ENCODE data around the gene RBM7. TPM values are rescaled to one million over a fixed set of nuclear protein-coding genes. Genes with fewer than 3 reads are reported as not detected.

Gene RBM7
- polyA plus RNA-seq, 1 donor from 2014 or later, result 36.2 TPM

- Histone ChIP-seq H3F3A (ENCODE audit: insufficient read depth, low read length, poor library complexity, severe bottlenecking) (no peaks in the 10 kb centered on the region), H2AFZ (ENCODE audit: low read depth, low read length) (no peak overlapping the region), H3K27ac (ENCODE audit: low read length) (no peak overlapping the region), H3K36me3 (ENCODE audit: insufficient read depth, low read length) (no peaks in the 10 kb centered on the region), H3K9me2 (ENCODE audit: insufficient read depth, low read length) (no peaks in the 10 kb centered on the region), H3K79me2 (replicated peaks; ENCODE audit: insufficient read depth, low read length) (no peaks in the 10 kb centered on the region), H3K27me3 (ENCODE audit: insufficient read depth, low read depth, low read length) (no peaks in the 10 kb centered on the region), H3K9ac (ENCODE audit: low read length) (no peak overlapping the region), H3K4me3 (ENCODE audit: low read length) (no peak overlapping the region), H4K20me1 (ENCODE audit: insufficient read depth) (no peaks in the 10 kb centered on the region), H3K4me2 (ENCODE audit: low read length) (no peak overlapping the region), H3K9me3 (ENCODE audit: low read length) (no peaks in the 10 kb centered on the region)
- TF ChIP-seq POLR2AphosphoS5 (IDR thresholded peaks at IDR 0.05), result no peak
- TF ChIP-seq, protein P1, sequence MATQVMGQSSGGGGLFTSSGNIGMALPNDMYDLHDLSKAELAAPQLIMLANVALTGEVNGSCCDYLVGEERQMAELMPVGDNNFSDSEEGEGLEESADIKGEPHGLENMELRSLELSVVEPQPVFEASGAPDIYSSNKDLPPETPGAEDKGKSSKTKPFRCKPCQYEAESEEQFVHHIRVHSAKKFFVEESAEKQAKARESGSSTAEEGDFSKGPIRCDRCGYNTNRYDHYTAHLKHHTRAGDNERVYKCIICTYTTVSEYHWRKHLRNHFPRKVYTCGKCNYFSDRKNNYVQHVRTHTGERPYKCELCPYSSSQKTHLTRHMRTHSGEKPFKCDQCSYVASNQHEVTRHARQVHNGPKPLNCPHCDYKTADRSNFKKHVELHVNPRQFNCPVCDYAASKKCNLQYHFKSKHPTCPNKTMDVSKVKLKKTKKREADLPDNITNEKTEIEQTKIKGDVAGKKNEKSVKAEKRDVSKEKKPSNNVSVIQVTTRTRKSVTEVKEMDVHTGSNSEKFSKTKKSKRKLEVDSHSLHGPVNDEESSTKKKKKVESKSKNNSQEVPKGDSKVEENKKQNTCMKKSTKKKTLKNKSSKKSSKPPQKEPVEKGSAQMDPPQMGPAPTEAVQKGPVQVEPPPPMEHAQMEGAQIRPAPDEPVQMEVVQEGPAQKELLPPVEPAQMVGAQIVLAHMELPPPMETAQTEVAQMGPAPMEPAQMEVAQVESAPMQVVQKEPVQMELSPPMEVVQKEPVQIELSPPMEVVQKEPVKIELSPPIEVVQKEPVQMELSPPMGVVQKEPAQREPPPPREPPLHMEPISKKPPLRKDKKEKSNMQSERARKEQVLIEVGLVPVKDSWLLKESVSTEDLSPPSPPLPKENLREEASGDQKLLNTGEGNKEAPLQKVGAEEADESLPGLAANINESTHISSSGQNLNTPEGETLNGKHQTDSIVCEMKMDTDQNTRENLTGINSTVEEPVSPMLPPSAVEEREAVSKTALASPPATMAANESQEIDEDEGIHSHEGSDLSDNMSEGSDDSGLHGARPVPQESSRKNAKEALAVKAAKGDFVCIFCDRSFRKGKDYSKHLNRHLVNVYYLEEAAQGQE (IDR thresholded peaks at IDR 0.05; ENCODE audit: borderline replicate concordance), result no peak
- no peak for TF ChIP-seq TAF1 (IDR thresholded peaks at IDR 0.05; ENCODE audit: low read depth)
- TF ChIP-seq SMC3 (conservative IDR thresholded peaks at IDR 0.05; ENCODE audit: poor library complexity), result no peak
- TF ChIP-seq EP300 (conservative IDR thresholded peaks at IDR 0.05; ENCODE audit: poor library complexity, severe bottlenecking), result no peak
- TF ChIP-seq MXI1 (conservative IDR thresholded peaks at IDR 0.05; ENCODE audit: poor library complexity, severe bottlenecking), result no peak
- TF ChIP-seq RAD21 (conservative IDR thresholded peaks at IDR 0.05), result no peak
- no peak for TF ChIP-seq CTCF (IDR thresholded peaks at IDR 0.05; ENCODE audit: poor library complexity, severe bottlenecking)
- TF ChIP-seq EZH2 (IDR thresholded peaks at IDR 0.05; ENCODE audit: borderline replicate concordance, insufficient read depth, low read length, poor library complexity, severe bottlenecking), result no peak
These were observed 25.8 kb downstream of the RBM7 start for GRCh38 chr11:114426280-114426679.

- no peaks in the 10 kb centered on the region for H3F3A ChIP-seq (ENCODE audit: insufficient read depth, low read length, poor library complexity, severe bottlenecking)
- H4K20me1 ChIP-seq (ENCODE audit: insufficient read depth), result no peaks in the 10 kb centered on the region
- no peak overlapping the region for H2AFZ ChIP-seq (ENCODE audit: low read depth, low read length)
- H3K4me3 ChIP-seq (ENCODE audit: low read length), result no peak overlapping the region
- H3K4me2 ChIP-seq (ENCODE audit: low read length), result no peak overlapping the region
- H3K27ac ChIP-seq (ENCODE audit: low read length), result no peak overlapping the region
- TF ChIP-seq, protein P1 (IDR thresholded peaks at IDR 0.05; ENCODE audit: borderline replicate concordance), result no peak
- TF ChIP-seq POLR2AphosphoS5 (IDR thresholded peaks at IDR 0.05), result no peak
- H3K9ac ChIP-seq (ENCODE audit: low read length), result no peak overlapping the region
- no peaks in the 10 kb centered on the region for H3K9me2 ChIP-seq (ENCODE audit: insufficient read depth, low read length)
- H3K9me3 ChIP-seq (ENCODE audit: low read length), result no peaks in the 10 kb centered on the region
- H3K36me3 ChIP-seq (ENCODE audit: insufficient read depth, low read length), result no peaks in the 10 kb centered on the region
- no peaks in the 10 kb centered on the region for H3K27me3 ChIP-seq (ENCODE audit: insufficient read depth, low read depth, low read length)
- H3K79me2 ChIP-seq (replicated peaks; ENCODE audit: insufficient read depth, low read length), result no peaks in the 10 kb centered on the region
These were observed 29.8 kb downstream of the RBM7 start for GRCh38 chr11:114430290-114430689.

Data from neural cell (in vitro differentiated cells).